Erythroblast (primary cell): ENCODE measurements around the gene NTHL1.

Experiments
- DNase-seq, 2 experiments: peaks; one replicate each; lab custom pipeline; 2025; lab: John Stamatoyannopoulos, UW
- GATA1 ChIP-seq: IDR thresholded peaks from 2 replicates; pipeline ENCODE4 v1.6.1; 2011; ENCODE audit warnings: low read depth, mild to moderate bottlenecking, control low read depth, low read length, moderate library complexity
- POLR2A ChIP-seq: IDR thresholded peaks from 2 replicates; pipeline ENCODE4 v1.6.1; 2011; ENCODE audit warnings: mild to moderate bottlenecking, low read length

Gene NTHL1

GRCh38 chr16:2079991-2080390 lies 32.4 kb upstream of the NTHL1 start:
- no peak for DNase-seq
- TF ChIP-seq GATA1 (no peak), POLR2A (no peak)

GRCh38 chr16:2079311-2079800 lies 31.7 kb upstream of the NTHL1 start:
- TF ChIP-seq POLR2A (no peak), GATA1 (no peak)
- DNase-seq: no peak

- TF ChIP-seq GATA1 (no peak), POLR2A (no peak)
- no peak for DNase-seq
These were observed 31.1 kb upstream of the NTHL1 start for GRCh38 chr16:2078691-2079090.

GRCh38 chr16:2078096-2078495 lies 30.5 kb upstream of the NTHL1 start:
- DNase-seq: no peak
- TF ChIP-seq POLR2A (no peak), GATA1 (no peak)

GRCh38 chr16:2077696-2078095 lies 30.1 kb upstream of the NTHL1 start:
- no peak for DNase-seq
- TF ChIP-seq POLR2A: no peak
- no peak for TF ChIP-seq GATA1

- no peak for DNase-seq
These were observed 29.4 kb upstream of the NTHL1 start for GRCh38 chr16:2077016-2077415.

GRCh38 chr16:2076072-2076865 lies 28.6 kb upstream of the NTHL1 start:
- TF ChIP-seq GATA1: no peak
- TF ChIP-seq POLR2A: no peak
- DNase-seq: no peak

More at GRCh38 chr16:2077016-2077415, 29.4 kb upstream of the NTHL1 start:
- TF ChIP-seq POLR2A: no peak
- TF ChIP-seq GATA1: no peak

- no peak for DNase-seq
These were observed 28.0 kb upstream of the NTHL1 start for GRCh38 chr16:2075631-2076030.

GRCh38 chr16:2074071-2074470 lies 26.4 kb upstream of the NTHL1 start:
- no peak for DNase-seq
- TF ChIP-seq GATA1 (no peak), POLR2A (no peak)

More at GRCh38 chr16:2075631-2076030, 28.0 kb upstream of the NTHL1 start:
- no peak for TF ChIP-seq GATA1
- no peak for TF ChIP-seq POLR2A

GRCh38 chr16:2072926-2073325 lies 25.3 kb upstream of the NTHL1 start:
- TF ChIP-seq POLR2A (no peak), GATA1 (no peak)

GRCh38 chr16:2071454-2072202 lies 24.0 kb upstream of the NTHL1 start:
- DNase-seq: no peak

More at GRCh38 chr16:2072926-2073325, 25.3 kb upstream of the NTHL1 start:
- no peak for DNase-seq

GRCh38 chr16:2070576-2071453 lies 23.2 kb upstream of the NTHL1 start:
- no peak for TF ChIP-seq GATA1
- TF ChIP-seq POLR2A: no peak
- DNase-seq: no peak

More at GRCh38 chr16:2071454-2072202, 24.0 kb upstream of the NTHL1 start:
- no peak for TF ChIP-seq GATA1
- TF ChIP-seq POLR2A: no peak

- no peak for DNase-seq
- no peak for TF ChIP-seq POLR2A
- TF ChIP-seq GATA1: no peak
These were observed 18.5 kb upstream of the NTHL1 start for GRCh38 chr16:2066139-2066538.
